ENCODE results near the gene TNRC18.

DNA sequence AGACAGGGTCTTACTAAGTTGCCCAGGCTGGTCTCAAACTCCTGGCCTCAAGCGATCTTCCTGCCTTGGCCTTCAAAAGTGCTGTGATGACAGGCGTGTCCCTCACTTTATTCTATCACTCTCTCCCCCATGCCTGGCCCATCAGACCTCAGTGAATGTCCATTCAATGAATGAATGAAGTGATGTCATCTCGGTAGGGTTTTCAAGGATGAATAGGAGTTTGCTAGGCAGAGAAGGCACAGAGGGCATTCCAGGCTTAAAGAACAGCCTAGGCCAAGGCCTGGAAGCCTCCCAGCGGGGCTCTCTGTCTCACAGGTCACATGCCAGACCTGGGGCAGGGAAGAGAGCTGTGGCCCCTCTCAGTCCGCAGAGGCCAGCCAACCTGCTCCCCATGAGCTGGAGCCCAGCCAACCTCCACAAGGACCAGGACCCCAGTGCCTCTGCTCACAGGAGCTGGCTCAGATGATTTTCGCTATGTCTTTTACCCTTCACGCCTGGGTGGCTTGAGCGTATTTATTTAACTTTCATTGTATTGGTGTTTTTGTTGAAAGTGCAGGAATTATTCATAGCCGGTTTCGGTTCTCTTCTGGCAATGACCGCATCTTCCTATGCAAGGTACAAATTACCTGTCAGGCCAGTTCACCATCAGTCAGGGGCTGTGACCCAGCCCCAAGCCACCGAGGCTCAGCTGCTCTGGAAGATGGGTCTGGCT, 11.8 kb upstream of the TNRC18 start:
- TF ChIP-seq EZH2 (IDR thresholded peaks at IDR 0.05) (no peak), POLR2AphosphoS5 (IDR thresholded peaks at IDR 0.05; ENCODE audit: borderline replicate concordance, low read depth, low read length) (no peak), FOXP2 (optimal IDR thresholded peaks at IDR 0.05; ENCODE audit: control extremely low read depth, extremely low read length, insufficient read depth) (no peak)

Measured in SK-N-MC (cell line).